ENCODE results near the gene BMPR2. TPM values are rescaled to one million over a fixed set of nuclear protein-coding genes. Genes with fewer than 3 reads are reported as not detected.
"Not testable (repeated sequence)": the region's sequence is repeated elsewhere in the genome, so short reads cannot be mapped to it uniquely, and the experiment has no call there.

BMPR2 gene
- total and polyA plus RNA-seq, 3 donors from 2014 or later: 25.4 to 61.3 (median 53.5) TPM

DNA sequence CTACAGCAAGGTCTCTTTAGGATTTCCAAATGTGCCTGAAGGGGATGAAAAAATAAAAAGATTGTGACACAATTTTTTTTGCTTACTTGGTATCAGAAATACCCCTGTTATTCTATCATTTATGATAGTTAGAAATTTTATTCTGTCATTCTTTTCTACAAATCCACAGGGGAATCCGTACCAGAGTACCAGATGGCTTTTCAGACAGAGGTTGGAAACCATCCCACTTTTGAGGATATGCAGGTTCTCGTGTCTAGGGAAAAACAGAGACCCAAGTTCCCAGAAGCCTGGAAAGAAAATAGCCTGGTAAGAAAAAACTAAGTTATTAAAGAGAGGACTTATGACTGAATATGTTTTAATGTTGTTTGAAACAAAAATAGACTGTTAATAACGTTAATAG lies 166.0 kb downstream of the BMPR2 start:
- DNase-seq: no peak
- Histone ChIP-seq H3K4me1 (no peaks in the 10 kb centered on the region), H3K4me3 (no peak overlapping the region), H3K27ac (no peak overlapping the region), H3K9me3 (no peaks in the 10 kb centered on the region), H3K36me3 (ENCODE audit: low read depth, missing control alignments) (no peaks in the 10 kb centered on the region), H3K27me3 (no peaks in the 10 kb centered on the region)
- TF ChIP-seq, protein P1, sequence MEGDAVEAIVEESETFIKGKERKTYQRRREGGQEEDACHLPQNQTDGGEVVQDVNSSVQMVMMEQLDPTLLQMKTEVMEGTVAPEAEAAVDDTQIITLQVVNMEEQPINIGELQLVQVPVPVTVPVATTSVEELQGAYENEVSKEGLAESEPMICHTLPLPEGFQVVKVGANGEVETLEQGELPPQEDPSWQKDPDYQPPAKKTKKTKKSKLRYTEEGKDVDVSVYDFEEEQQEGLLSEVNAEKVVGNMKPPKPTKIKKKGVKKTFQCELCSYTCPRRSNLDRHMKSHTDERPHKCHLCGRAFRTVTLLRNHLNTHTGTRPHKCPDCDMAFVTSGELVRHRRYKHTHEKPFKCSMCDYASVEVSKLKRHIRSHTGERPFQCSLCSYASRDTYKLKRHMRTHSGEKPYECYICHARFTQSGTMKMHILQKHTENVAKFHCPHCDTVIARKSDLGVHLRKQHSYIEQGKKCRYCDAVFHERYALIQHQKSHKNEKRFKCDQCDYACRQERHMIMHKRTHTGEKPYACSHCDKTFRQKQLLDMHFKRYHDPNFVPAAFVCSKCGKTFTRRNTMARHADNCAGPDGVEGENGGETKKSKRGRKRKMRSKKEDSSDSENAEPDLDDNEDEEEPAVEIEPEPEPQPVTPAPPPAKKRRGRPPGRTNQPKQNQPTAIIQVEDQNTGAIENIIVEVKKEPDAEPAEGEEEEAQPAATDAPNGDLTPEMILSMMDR (IDR thresholded peaks at IDR 0.05): no peak
- no peak for TF ChIP-seq POLR2A (IDR thresholded peaks at IDR 0.05)
- intact Hi-C loops (cut with DNase I; ENCODE audit: low total_unique reads): no loop called here
- WGBS, 2 donors: 50 to 59% methylated on average over 3 of the region's 3 CpGs

DNA sequence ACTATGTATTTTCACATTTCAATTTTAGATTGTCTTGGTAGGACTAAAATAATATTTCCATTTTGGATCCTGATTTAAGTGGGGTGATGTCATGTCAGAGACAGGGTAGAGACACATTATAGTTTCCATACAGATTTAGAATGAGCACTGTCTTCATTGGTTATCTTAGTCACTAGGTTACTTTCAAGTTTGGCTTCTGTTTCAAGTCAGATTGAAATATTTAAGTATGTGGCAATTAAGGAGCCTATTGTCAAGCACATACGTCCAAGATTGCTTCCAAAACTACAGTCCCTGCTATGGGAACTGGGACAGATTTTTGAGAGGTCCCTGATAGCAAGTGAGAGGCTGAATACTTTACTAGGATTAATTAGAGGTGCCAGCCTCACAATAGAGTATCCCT lies 169.4 kb downstream of the BMPR2 start:
- no peaks in the 10 kb centered on the region for H3K4me1 ChIP-seq
- 68 to 70% methylated on average over 1 of the region's 1 CpG for WGBS, 2 donors
- no peaks in the 10 kb centered on the region for H3K9me3 ChIP-seq
- no peak for DNase-seq
- no peaks in the 10 kb centered on the region for H3K36me3 ChIP-seq (ENCODE audit: low read depth, missing control alignments)
- no peak overlapping the region for H3K27ac ChIP-seq
- no peaks in the 10 kb centered on the region for H3K27me3 ChIP-seq
- H3K4me3 ChIP-seq: no peak overlapping the region
- intact Hi-C loops (cut with DNase I; ENCODE audit: low total_unique reads): no loop called here
- no peak for TF ChIP-seq POLR2A (IDR thresholded peaks at IDR 0.05)
- TF ChIP-seq, protein P1 (IDR thresholded peaks at IDR 0.05): no peak

DNA sequence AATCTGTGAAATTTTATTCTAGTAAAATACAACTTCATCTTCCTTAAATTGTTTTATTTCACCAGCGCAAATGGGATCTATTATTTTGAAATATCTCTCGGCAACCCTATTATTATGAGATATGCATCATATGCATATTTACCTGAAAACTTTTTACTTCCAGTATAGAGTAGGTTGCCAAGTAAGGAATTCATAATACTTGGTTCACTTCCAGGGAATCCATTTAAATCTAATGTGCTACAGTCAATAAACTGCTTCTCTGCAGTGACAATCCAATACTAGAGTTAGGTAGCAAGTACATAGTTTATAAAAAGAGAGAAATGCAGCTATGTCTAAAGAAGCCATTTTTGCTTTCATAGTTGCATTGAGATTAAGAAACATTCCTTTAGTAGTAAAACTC lies 169.8 kb downstream of the BMPR2 start:
- Histone ChIP-seq H3K4me3 (no peak overlapping the region), H3K27ac (no peak overlapping the region), H3K9me3 (no peaks in the 10 kb centered on the region), H3K4me1 (no peaks in the 10 kb centered on the region), H3K36me3 (ENCODE audit: low read depth, missing control alignments) (no peaks in the 10 kb centered on the region), H3K27me3 (no peaks in the 10 kb centered on the region)
- 93 to 96% methylated on average over 2 of the region's 2 CpGs for WGBS, 2 donors
- intact Hi-C loops (cut with DNase I; ENCODE audit: low total_unique reads): no loop called here
- TF ChIP-seq, protein P1 (IDR thresholded peaks at IDR 0.05): no peak
- no peak for TF ChIP-seq POLR2A (IDR thresholded peaks at IDR 0.05)
- DNase-seq: no peak

DNA sequence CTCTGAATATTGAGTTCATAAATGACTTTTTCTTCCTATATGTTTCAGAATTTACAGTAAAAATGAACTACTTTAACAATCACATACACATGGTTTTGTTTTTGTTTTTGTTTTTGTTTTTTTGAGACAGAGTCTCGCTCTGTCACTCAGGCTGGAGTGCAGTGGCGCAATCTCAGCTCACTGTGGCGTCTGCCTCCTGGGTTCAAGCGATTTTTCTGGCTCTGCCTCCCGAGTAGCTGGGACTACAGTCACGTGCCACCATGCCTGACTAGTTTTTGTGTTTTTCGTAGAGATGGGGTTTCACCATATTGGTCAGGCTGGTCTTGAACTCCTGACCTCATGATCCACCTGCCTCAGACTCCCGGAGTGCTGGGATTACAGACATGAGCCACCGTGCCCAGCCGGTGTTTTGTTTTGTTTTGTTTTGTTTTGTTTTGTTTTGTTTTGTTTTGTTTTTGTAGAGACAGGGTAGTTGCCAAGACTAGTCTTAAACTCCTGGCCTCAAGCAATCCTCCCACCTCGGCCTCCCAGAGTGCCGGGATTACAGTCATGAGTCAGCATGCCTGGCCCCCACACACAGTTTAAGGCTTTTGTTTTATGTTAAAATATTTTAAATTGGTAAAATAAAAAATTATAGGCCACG lies 170.5 kb downstream of the BMPR2 start:
- H3K27me3 ChIP-seq; H3K36me3 ChIP-seq (ENCODE audit: low read depth, missing control alignments); H3K4me1 ChIP-seq; DNase-seq; intact Hi-C loops (cut with DNase I; ENCODE audit: low total_unique reads); H3K4me3 ChIP-seq; H3K9me3 ChIP-seq; H3K27ac ChIP-seq: not testable (repeated sequence)
- WGBS, 2 donors: 81 to 85% methylated on average over 13 of the region's 13 CpGs

DNA sequence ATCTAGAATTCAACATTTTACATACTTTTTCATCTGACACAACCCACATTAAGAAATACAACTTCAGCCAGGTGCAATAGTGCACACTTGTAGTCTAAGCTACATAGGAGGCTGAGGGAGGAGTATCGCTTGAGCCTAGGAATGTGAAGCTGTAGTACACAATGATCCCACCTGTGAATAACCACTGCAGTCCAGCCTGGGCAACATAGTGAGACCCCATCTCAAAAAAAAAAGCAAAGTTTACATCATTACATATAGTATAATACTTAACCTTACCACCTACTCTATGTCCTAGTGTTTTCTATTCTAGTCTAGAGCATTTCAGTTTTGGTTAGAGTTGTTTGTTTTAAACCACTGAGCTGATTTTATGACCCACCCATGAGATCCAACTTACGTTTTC lies 172.1 kb downstream of the BMPR2 start:
- TF ChIP-seq, protein P1 (IDR thresholded peaks at IDR 0.05): no peak
- TF ChIP-seq POLR2A (IDR thresholded peaks at IDR 0.05): no peak
- intact Hi-C loops (cut with DNase I; ENCODE audit: low total_unique reads): no loop called here

DNA sequence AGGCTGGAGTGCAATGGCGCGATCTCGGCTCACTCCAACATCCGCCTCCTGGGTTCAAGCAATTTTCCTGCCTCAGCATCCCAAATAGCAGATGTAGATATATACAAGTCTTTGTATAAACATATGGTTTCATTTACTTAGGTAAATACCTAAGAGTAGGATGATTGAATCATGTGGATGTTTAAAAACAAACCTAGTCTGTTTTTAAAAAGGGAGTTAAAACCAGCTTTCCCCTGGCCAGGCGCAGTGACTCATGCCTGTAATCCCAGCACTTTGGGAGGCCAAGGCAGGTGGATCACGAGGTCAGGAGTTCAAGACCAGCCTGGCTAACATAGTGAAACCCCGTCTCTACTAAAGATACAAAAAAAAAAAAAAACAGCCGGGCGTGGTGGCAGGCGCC lies 174.9 kb downstream of the BMPR2 start:
- H3K36me3 ChIP-seq (ENCODE audit: low read depth, missing control alignments); DNase-seq; H3K4me3 ChIP-seq; H3K27ac ChIP-seq; H3K27me3 ChIP-seq; intact Hi-C loops (cut with DNase I; ENCODE audit: low total_unique reads); H3K9me3 ChIP-seq; H3K4me1 ChIP-seq: not testable (repeated sequence)
- 91 to 93% methylated on average over 10 of the region's 10 CpGs for WGBS, 2 donors

More for the DNA sequence above, 172.1 kb downstream of the BMPR2 start:
- Histone ChIP-seq H3K4me3 (no peak overlapping the region), H3K9me3 (no peaks in the 10 kb centered on the region), H3K27ac (no peak overlapping the region), H3K36me3 (ENCODE audit: low read depth, missing control alignments) (no peaks in the 10 kb centered on the region), H3K27me3 (no peaks in the 10 kb centered on the region), H3K4me1 (no peaks in the 10 kb centered on the region)
- WGBS, 2 donors: 84 to 94% methylated on average over 2 of the region's 2 CpGs
- DNase-seq: no peak

Data from testis (tissue), 3 donors.